ENCODE data around the gene ZFYVE19. TPM values are rescaled to one million over a fixed set of nuclear protein-coding genes. Genes with fewer than 3 reads are reported as not detected.
A peak's percentile ranks its signal among the peaks of the same experiment; 100 is the strongest.

Gene ZFYVE19
- total and polyA plus RNA-seq, 2 experiments from 2014 or later, result 8.5 to 22.7 TPM

DNA sequence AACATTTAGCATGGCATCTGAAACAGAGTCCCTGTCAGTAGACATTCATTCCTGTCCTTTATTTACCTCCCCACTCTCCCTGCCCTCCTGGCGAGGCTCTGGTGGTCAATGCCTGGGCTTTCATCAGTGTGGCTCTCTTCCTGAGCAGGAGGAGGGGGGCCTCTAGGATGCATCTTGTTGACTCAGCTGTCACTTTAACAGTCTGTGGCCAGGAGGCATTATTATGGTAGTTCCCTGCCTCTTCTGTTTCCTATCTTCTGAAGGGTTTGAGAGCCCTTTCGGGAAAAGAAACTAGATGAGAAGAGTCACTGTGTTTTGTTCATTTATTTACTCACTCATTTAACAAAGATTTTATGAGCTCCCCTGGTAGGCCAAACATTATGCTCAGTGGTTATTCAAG, 24.0 kb downstream of the ZFYVE19 start:
- DNase-seq (ENCODE audit: low spot score), result no peak
- TF ChIP-seq POLR2AphosphoS5 (IDR thresholded peaks at IDR 0.05; ENCODE audit: low read depth), result no peak
- TF ChIP-seq STAT1 (IDR thresholded peaks at IDR 0.05; ENCODE audit: unreplicated experiment), result no peak
- no peak for TF ChIP-seq EZH2phosphoT487 (IDR thresholded peaks at IDR 0.05; ENCODE audit: unreplicated experiment)
- TF ChIP-seq, protein P1, sequence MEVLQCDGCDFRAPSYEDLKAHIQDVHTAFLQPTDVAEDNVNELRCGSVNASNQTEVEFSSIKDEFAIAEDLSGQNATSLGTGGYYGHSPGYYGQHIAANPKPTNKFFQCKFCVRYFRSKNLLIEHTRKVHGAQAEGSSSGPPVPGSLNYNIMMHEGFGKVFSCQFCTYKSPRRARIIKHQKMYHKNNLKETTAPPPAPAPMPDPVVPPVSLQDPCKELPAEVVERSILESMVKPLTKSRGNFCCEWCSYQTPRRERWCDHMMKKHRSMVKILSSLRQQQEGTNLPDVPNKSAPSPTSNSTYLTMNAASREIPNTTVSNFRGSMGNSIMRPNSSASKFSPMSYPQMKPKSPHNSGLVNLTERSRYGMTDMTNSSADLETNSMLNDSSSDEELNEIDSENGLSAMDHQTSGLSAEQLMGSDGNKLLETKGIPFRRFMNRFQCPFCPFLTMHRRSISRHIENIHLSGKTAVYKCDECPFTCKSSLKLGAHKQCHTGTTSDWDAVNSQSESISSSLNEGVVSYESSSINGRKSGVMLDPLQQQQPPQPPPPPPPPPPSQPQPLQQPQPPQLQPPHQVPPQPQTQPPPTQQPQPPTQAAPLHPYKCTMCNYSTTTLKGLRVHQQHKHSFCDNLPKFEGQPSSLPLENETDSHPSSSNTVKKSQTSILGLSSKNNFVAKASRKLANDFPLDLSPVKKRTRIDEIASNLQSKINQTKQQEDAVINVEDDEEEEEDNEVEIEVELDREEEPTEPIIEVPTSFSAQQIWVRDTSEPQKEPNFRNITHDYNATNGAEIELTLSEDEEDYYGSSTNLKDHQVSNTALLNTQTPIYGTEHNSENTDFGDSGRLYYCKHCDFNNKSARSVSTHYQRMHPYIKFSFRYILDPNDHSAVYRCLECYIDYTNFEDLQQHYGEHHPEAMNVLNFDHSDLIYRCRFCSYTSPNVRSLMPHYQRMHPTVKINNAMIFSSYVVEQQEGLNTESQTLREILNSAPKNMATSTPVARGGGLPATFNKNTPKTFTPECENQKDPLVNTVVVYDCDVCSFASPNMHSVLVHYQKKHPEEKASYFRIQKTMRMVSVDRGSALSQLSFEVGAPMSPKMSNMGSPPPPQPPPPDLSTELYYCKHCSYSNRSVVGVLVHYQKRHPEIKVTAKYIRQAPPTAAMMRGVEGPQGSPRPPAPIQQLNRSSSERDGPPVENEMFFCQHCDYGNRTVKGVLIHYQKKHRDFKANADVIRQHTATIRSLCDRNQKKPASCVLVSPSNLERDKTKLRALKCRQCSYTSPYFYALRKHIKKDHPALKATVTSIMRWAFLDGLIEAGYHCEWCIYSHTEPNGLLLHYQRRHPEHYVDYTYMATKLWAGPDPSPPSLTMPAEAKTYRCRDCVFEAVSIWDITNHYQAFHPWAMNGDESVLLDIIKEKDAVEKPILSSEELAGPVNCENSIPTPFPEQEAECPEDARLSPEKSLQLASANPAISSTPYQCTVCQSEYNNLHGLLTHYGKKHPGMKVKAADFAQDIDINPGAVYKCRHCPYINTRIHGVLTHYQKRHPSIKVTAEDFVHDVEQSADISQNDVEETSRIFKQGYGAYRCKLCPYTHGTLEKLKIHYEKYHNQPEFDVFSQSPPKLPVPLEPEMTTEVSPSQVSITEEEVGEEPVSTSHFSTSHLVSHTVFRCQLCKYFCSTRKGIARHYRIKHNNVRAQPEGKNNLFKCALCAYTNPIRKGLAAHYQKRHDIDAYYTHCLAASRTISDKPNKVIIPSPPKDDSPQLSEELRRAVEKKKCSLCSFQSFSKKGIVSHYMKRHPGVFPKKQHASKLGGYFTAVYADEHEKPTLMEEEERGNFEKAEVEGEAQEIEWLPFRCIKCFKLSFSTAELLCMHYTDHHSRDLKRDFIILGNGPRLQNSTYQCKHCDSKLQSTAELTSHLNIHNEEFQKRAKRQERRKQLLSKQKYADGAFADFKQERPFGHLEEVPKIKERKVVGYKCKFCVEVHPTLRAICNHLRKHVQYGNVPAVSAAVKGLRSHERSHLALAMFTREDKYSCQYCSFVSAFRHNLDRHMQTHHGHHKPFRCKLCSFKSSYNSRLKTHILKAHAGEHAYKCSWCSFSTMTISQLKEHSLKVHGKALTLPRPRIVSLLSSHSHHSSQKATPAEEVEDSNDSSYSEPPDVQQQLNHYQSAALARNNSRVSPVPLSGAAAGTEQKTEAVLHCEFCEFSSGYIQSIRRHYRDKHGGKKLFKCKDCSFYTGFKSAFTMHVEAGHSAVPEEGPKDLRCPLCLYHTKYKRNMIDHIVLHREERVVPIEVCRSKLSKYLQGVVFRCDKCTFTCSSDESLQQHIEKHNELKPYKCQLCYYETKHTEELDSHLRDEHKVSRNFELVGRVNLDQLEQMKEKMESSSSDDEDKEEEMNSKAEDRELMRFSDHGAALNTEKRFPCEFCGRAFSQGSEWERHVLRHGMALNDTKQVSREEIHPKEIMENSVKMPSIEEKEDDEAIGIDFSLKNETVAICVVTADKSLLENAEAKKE (CRISPR knock-in tag; IDR thresholded peaks at IDR 0.05), result no peak
- TF ChIP-seq, protein P2, sequence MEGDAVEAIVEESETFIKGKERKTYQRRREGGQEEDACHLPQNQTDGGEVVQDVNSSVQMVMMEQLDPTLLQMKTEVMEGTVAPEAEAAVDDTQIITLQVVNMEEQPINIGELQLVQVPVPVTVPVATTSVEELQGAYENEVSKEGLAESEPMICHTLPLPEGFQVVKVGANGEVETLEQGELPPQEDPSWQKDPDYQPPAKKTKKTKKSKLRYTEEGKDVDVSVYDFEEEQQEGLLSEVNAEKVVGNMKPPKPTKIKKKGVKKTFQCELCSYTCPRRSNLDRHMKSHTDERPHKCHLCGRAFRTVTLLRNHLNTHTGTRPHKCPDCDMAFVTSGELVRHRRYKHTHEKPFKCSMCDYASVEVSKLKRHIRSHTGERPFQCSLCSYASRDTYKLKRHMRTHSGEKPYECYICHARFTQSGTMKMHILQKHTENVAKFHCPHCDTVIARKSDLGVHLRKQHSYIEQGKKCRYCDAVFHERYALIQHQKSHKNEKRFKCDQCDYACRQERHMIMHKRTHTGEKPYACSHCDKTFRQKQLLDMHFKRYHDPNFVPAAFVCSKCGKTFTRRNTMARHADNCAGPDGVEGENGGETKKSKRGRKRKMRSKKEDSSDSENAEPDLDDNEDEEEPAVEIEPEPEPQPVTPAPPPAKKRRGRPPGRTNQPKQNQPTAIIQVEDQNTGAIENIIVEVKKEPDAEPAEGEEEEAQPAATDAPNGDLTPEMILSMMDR (conservative IDR thresholded peaks at IDR 0.05; ENCODE audit: low read depth in 2 of 2), result no peak
- TF ChIP-seq JUNB (IDR thresholded peaks at IDR 0.05; ENCODE audit: unreplicated experiment), result no peak
- Mint-ChIP-seq H3K27me3 (ENCODE audit: insufficient read depth, low read depth, poor library complexity) (no peaks in the 10 kb centered on the region), H3K27ac (no peak overlapping the region), H3K9me3 (no peaks in the 10 kb centered on the region), H3K36me3 (ENCODE audit: low read depth) (no peaks in the 10 kb centered on the region; the same call in 2 of the 3 replicates), H3K4me3 (no peak overlapping the region), H3K4me1 (peaks cover 6% of the 10 kb centered on the region; the same call in 2 of the 3 replicates)
- Histone ChIP-seq H3K27me3 (ENCODE audit: insufficient read depth) (no peaks in the 10 kb centered on the region), H3K4me2 (peak overlapping the region; percentile 29; the same call in 1 of the 2 replicates), H3K79me2 (replicated peaks; ENCODE audit: insufficient read depth) (no peaks in the 10 kb centered on the region), H3K9me2 (ENCODE audit: insufficient read depth) (no peaks in the 10 kb centered on the region), H3K4me3 (no peak overlapping the region), H3K36me3 (ENCODE audit: insufficient read depth) (no peaks in the 10 kb centered on the region), H3K27ac (ENCODE audit: low read depth) (no peak overlapping the region), H3K4me1 (ENCODE audit: insufficient read depth) (no peaks in the 10 kb centered on the region), H4K20me1 (replicated peaks; ENCODE audit: insufficient read depth) (no peaks in the 10 kb centered on the region), H2AFZ (peak overlapping the region; percentile 47; the same call in 1 of the 2 replicates), H3F3A (replicated peaks; ENCODE audit: low read depth) (no peaks in the 10 kb centered on the region)
- ATAC-seq, result peak; percentile 61
